Spleen (tissue), 7 donors: ENCODE measurements around the gene DVL2.

ENCODE experiments used
- CTCF ChIP-seq, 11 experiments: fragments of 200-600 bp in 7 of 11; fragments of 450-650 bp in 4 of 11; sonication (generic) in 4 of 11; IDR thresholded peaks in 8 of 11; conservative IDR thresholded peaks in 3 of 11; 1 replicate in 7 of 11; 2 replicates in 4 of 11; pipeline versions ENCODE4 v1.4.0 to v1.8.0; 2016 to 2021; ENCODE audit warnings: antibody characterized with exemption in 11 of 11, inconsistent platforms in 4 of 11, mild to moderate bottlenecking in 1 of 11
- POLR2A ChIP-seq, 3 donors: fragments of 450-650 bp; IDR thresholded peaks; one replicate each; pipeline ENCODE4 v1.5.1; 2017; ENCODE audit warnings: antibody characterized with exemption in 3 of 3, mild to moderate bottlenecking in 1 of 3
- POLR2AphosphoS5 ChIP-seq, 3 donors: sonication (generic); formaldehyde crosslinking; IDR thresholded peaks; one replicate each; pipeline ENCODE4 v1.5.1; 2017; ENCODE audit warnings: antibody characterized with exemption in 3 of 3
- donor health status: DM: no; HTN: no; CAD: no; lungs with moderate emphysema.
- donor health status: DM: no; HTN: no; CAD: no.
- donor health status: DM: no; HTN: no; CAD: no.

GRCh38 chr17:7191069-7191468 lies 43.2 kb downstream of the DVL2 start:
- TF ChIP-seq POLR2A (IDR thresholded peaks at IDR 0.05): no peak
- no peak for TF ChIP-seq CTCF (IDR thresholded peaks at IDR 0.05 in 8 of 11, conservative IDR thresholded peaks at IDR 0.05 in 3 of 11)
- no peak for TF ChIP-seq POLR2AphosphoS5 (IDR thresholded peaks at IDR 0.05)
